HUES48 (cell line): Measurements from ENCODE around the gene FUBP3.

Experiments used
- H3K27ac ChIP-seq: one replicate; pipeline ENCODE4 v1.7.0; 2013; ENCODE audit warnings: low read depth, low read length, inconsistent platforms
- H3K27me3 ChIP-seq: 2 replicates; pipeline ENCODE4 v1.6.1; 2013; ENCODE audit warnings: mild to moderate bottlenecking, low read length; ENCODE audit not compliant: control insufficient read depth, insufficient read depth
- H3K36me3 ChIP-seq: 2 replicates; pipeline ENCODE4 v1.6.1; 2013; ENCODE audit warnings: low read length; ENCODE audit not compliant: control insufficient read depth, insufficient read depth
- H3K4me1 ChIP-seq: 2 replicates; pipeline ENCODE4 v1.6.1; 2013; ENCODE audit warnings: mild to moderate bottlenecking, low read length; ENCODE audit not compliant: control insufficient read depth, insufficient read depth
- H3K4me3 ChIP-seq: 2 replicates; pipeline ENCODE4 v1.5.1; 2013; ENCODE audit warnings: mild to moderate bottlenecking, low read depth, low read length
- H3K9ac ChIP-seq: 2 replicates; pipeline ENCODE4 v1.6.1; 2013; ENCODE audit warnings: mild to moderate bottlenecking, low read depth, low read length, moderate library complexity
- H3K9me3 ChIP-seq: 2 replicates; pipeline ENCODE4 v1.6.1; 2013; ENCODE audit warnings: low read length; ENCODE audit not compliant: control insufficient read depth, insufficient read depth

The FUBP3 gene

DNA sequence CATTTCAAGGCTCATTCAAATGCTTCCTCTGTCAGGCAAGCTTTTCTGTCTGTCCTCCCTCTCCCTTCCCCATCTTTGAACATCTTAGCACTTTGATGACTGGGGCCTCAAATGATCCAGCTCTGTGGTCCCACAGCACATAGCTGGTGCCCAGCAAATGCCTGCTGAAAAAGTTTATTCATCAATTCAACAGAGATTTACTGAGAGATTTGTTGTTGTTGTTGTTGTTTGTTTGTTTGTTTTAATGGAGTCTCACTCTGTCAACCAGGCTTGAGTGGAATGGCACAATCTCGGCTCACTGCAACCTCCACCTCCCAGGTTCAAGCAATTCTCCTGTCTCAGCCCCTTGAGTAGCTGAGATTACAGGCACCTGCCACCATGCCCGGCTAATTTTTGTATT is 108.2 kb downstream of the FUBP3 start:
- peaks cover 6% of the 10 kb centered on the region; the same call in 1 of the 2 replicates for H3K9me3 ChIP-seq
- peaks cover 10% of the 10 kb centered on the region; the same call in 1 of the 2 replicates for H3K4me1 ChIP-seq
- H3K36me3 ChIP-seq: no peaks in the 10 kb centered on the region
- H3K27ac ChIP-seq: no peak overlapping the region
- no peaks in the 10 kb centered on the region for H3K27me3 ChIP-seq
- H3K4me3 ChIP-seq: no peak overlapping the region
- H3K9ac ChIP-seq: no peak overlapping the region
